ENCODE data around the gene KIRREL2.

The KIRREL2 gene

GRCh38 chr19:35895911-35896642, 39.4 kb downstream of the KIRREL2 start:
- Histone ChIP-seq H3K36me3 (ENCODE audit: control insufficient read depth in 5 of 5, insufficient read depth in 5 of 5, low read length in 5 of 5) (peaks cover 4 to 65% (median 41%) of the 10 kb centered on the region in 5 donors), H3K9me3 (ENCODE audit: control insufficient read depth in 5 of 5, low read length in 5 of 5) (no peaks in the 10 kb centered on the region), H3K27ac (ENCODE audit: low read depth, low read length) (no peak overlapping the region), H3K27me3 (ENCODE audit: control insufficient read depth in 5 of 5, insufficient read depth in 4 of 5, low read length in 5 of 5) (no peaks in the 10 kb centered on the region), H3K4me1 (ENCODE audit: control insufficient read depth in 5 of 5, insufficient read depth in 5 of 5, low read length in 5 of 5) (peaks cover 0 to 32% (median 21%) of the 10 kb centered on the region in 5 donors), H3K9ac (ENCODE audit: low read length in 5 of 5) (no peak overlapping the region), H3K4me3 (ENCODE audit: low read depth in 1 of 5, low read length in 5 of 5) (no peak overlapping the region)

DNA sequence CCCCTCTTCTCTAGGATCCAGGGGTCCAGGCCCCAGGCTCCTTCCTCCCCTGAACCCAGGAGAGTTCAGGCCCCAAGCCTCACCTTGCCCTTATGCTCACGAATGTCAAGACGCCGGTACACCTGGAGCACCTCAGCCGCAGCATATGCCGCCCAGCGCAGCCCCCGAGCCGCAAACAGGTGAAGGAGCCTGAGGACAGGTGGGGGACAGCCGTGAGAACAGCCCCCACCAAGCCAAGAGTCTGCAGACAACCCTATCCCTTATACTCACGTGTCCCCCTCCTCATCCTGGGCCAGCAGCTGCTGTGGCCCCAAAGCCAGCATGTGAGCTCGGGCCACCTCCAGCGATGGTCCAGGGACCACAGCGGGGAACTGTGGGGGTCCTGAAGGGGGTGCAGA, 39.9 kb downstream of the KIRREL2 start:
- Histone ChIP-seq H3K27ac (ENCODE audit: low read depth, low read length) (no peak overlapping the region), H3K27me3 (ENCODE audit: control insufficient read depth in 5 of 5, insufficient read depth in 4 of 5, low read length in 5 of 5) (no peaks in the 10 kb centered on the region), H3K36me3 (ENCODE audit: control insufficient read depth in 5 of 5, insufficient read depth in 5 of 5, low read length in 5 of 5) (peaks cover 3 to 60% (median 40%) of the 10 kb centered on the region in 5 donors), H3K4me1 (ENCODE audit: control insufficient read depth in 5 of 5, insufficient read depth in 5 of 5, low read length in 5 of 5) (peaks cover 0 to 38% (median 26%) of the 10 kb centered on the region in 5 donors), H3K9ac (ENCODE audit: low read length in 5 of 5) (no peak overlapping the region), H3K9me3 (ENCODE audit: control insufficient read depth in 5 of 5, low read length in 5 of 5) (no peaks in the 10 kb centered on the region), H3K4me3 (ENCODE audit: low read depth in 1 of 5, low read length in 5 of 5) (no peak overlapping the region)

DNA sequence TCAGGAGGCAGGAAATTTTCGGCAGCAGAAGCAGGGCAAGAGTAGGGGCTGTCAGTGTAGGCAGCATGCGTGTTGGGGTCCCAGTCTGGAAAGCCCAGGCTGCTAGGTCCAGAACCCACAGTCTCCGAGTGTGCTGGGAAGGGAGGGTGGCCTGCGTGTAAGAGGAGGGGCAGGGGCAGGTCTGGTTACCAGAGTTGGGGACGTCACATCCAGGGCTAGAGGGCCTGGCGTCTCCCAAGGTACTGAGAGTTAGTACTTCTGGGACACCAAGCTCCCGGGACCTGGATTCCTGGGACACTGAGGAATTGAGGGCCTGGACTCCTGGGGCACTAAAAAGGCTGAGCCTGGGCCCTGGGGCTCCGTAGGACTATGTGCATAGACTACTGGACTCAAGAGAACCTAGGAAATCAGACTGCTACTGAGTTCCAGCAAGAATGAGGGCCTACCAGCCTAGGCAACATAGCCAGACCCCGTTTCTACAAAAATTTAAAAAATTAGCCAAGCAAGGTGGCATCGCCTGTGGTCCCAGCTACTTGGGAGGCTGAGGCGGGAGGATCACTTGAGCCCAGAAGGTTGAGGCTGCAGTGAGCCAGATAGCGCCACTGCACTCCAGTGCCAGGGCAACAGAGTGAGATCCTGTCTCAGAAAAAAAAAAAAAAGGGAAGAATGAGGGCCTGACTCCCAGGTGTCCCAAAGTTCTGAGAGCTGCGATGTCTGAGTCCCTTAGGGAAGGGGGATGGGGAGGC, 41.2 kb downstream of the KIRREL2 start:
- Histone ChIP-seq H3K4me1 (ENCODE audit: control insufficient read depth in 5 of 5, insufficient read depth in 5 of 5, low read length in 5 of 5) (peaks cover 2 to 50% (median 35%) of the 10 kb centered on the region in 5 donors), H3K9me3 (ENCODE audit: control insufficient read depth in 5 of 5, low read length in 5 of 5) (no peaks in the 10 kb centered on the region), H3K36me3 (ENCODE audit: control insufficient read depth in 5 of 5, insufficient read depth in 5 of 5, low read length in 5 of 5) (peaks cover 3 to 51% (median 34%) of the 10 kb centered on the region in 5 donors)

DNA sequence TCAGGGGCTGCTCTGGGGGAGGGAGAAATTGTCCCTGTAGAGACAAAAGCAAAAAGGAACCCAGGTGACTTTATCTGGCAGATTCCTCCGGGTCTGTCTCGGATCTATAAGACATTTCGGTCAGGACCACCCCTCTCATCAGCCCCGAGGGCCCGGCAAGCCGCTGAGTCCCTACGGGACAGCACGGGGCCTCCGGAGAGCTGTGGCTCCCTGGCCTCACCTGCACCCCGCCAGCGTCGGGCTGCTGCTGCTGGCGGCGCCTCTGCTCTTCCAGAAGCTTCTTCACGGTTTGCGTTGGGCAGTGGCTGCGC, 41.7 kb downstream of the KIRREL2 start:
- no peaks in the 10 kb centered on the region for H3K27me3 ChIP-seq (ENCODE audit: control insufficient read depth in 5 of 5, insufficient read depth in 4 of 5, low read length in 5 of 5)
- H3K4me1 ChIP-seq (ENCODE audit: control insufficient read depth in 5 of 5, insufficient read depth in 5 of 5, low read length in 5 of 5) = peaks cover 2 to 56% (median 40%) of the 10 kb centered on the region in 5 donors
- H3K27ac ChIP-seq (ENCODE audit: low read depth, low read length) = peak overlapping the region; percentile 86
- peak overlapping the region; percentile 73 to 93 (median 79) for H3K9ac ChIP-seq (ENCODE audit: low read length in 5 of 5)
- H3K9me3 ChIP-seq (ENCODE audit: control insufficient read depth in 5 of 5, low read length in 5 of 5) = no peaks in the 10 kb centered on the region
- peaks cover 0 to 45% (median 30%) of the 10 kb centered on the region in 5 donors for H3K36me3 ChIP-seq (ENCODE audit: control insufficient read depth in 5 of 5, insufficient read depth in 5 of 5, low read length in 5 of 5)
- peak overlapping the region; percentile 75 to 90 (median 80) for H3K4me3 ChIP-seq (ENCODE audit: low read depth in 1 of 5, low read length in 5 of 5)

More for the DNA sequence above, 41.2 kb downstream of the KIRREL2 start:
- Histone ChIP-seq H3K27me3 (ENCODE audit: control insufficient read depth in 5 of 5, insufficient read depth in 4 of 5, low read length in 5 of 5) (no peaks in the 10 kb centered on the region), H3K27ac (ENCODE audit: low read depth, low read length) (peak overlapping the region; percentile 86), H3K9ac (ENCODE audit: low read length in 5 of 5) (peak overlapping the region; percentile 73 to 93 (median 79)), H3K4me3 (ENCODE audit: low read depth in 1 of 5, low read length in 5 of 5) (peak overlapping the region; percentile 59 to 90 (median 80))

GRCh38 chr19:35899547-35900214, 43.0 kb downstream of the KIRREL2 start:
- Histone ChIP-seq H3K9me3 (ENCODE audit: control insufficient read depth in 5 of 5, low read length in 5 of 5) (no peaks in the 10 kb centered on the region), H3K4me1 (ENCODE audit: control insufficient read depth in 5 of 5, insufficient read depth in 5 of 5, low read length in 5 of 5) (peaks cover 2 to 66% (median 44%) of the 10 kb centered on the region in 5 donors), H3K4me3 (ENCODE audit: low read depth in 1 of 5, low read length in 5 of 5) (peak overlapping the region; percentile 75 to 90 (median 80)), H3K27ac (ENCODE audit: low read depth, low read length) (peak overlapping the region; percentile 86), H3K9ac (ENCODE audit: low read length in 5 of 5) (peak overlapping the region; percentile 73 to 95 (median 93)), H3K36me3 (ENCODE audit: control insufficient read depth in 5 of 5, insufficient read depth in 5 of 5, low read length in 5 of 5) (peaks cover 0 to 34% (median 23%) of the 10 kb centered on the region in 5 donors), H3K27me3 (ENCODE audit: control insufficient read depth in 5 of 5, insufficient read depth in 4 of 5, low read length in 5 of 5) (no peaks in the 10 kb centered on the region)

DNA sequence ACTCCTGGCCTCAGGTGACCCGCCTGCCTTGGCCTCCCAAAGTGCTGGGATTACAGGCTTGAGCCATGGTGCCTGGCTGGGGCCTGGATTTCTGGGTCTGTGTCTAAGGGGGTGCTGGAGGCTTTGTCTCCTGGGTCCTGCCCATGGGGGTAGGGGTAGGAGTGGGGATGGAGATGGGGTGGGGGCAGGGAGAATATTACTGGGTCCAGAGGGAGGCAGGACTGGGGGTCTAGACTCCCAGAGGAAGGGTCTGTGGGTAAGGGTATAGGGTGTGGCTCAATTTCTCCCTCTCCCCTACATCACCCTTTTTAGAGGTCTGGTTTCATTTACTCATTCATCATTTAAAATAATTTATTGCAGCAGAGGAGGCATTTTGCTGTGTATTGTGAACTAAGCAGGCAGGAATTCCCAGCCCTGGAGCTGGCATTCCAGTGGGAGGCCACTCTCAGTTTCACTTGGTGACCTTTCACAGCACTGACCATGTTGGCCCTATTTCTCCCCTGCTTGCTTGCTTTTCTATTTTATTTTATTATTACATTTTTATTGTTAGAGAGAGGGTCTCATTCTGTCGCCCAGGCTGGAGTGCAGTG, 44.4 kb downstream of the KIRREL2 start:
- no peaks in the 10 kb centered on the region for H3K9me3 ChIP-seq (ENCODE audit: control insufficient read depth in 5 of 5, low read length in 5 of 5)
- H3K27me3 ChIP-seq (ENCODE audit: control insufficient read depth in 5 of 5, insufficient read depth in 4 of 5, low read length in 5 of 5) = no peaks in the 10 kb centered on the region
- H3K4me1 ChIP-seq (ENCODE audit: control insufficient read depth in 5 of 5, insufficient read depth in 5 of 5, low read length in 5 of 5) = peaks cover 2 to 67% (median 50%) of the 10 kb centered on the region in 5 donors
- peak overlapping the region; percentile 86 for H3K27ac ChIP-seq (ENCODE audit: low read depth, low read length)
- peak overlapping the region in 3 of 5 donors; percentile 77 to 95 (median 93) for H3K9ac ChIP-seq (ENCODE audit: low read length in 5 of 5)
- peak overlapping the region; percentile 53 to 90 (median 80) for H3K4me3 ChIP-seq (ENCODE audit: low read depth in 1 of 5, low read length in 5 of 5)
- H3K36me3 ChIP-seq (ENCODE audit: control insufficient read depth in 5 of 5, insufficient read depth in 5 of 5, low read length in 5 of 5) = peaks cover 0 to 19% (median 16%) of the 10 kb centered on the region in 5 donors

DNA sequence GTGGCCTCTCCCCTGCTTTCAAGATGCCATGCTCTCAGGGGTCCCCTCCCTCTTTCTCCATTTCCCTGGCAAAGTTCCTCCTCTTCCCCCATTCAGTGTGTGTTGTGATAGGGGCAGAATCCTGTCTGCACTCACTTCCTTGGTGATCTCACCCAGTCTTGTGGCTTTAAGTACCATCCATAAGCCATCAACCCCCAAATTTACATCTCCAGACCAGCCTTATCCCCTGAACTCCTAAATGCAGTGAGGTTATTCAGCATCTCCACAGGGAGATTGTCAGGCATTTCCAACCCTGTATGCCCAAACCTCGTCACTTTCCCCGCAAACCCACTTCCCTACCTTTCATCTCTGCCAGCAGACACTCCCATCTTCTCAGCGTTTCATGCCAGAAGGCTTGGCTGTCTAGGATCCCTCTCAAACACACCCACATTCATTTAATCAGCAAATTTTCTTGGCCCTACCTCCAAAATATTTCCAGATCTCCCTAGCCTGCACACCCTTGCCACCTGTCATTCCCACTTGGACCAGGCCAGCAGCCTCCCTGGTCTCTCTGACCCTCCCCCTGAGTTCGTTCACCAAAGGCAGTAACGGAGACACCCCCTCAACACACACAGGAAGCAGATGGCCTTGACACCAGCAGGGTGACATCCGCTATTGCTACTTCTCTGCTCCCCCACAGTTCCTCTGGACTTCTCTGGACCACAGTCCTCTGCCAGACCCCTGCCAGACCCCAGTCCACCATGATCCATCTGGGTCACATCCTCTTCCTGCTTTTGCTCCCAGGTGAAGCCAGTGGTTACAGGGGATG, 45.3 kb downstream of the KIRREL2 start, which contains the start of gene HCST:
Gene HCST (plus strand): TSS at position 676 of the 808 bp plus-strand sequence. CDS start 65 bp downstream, at position 741.
- no peaks in the 10 kb centered on the region for H3K27me3 ChIP-seq (ENCODE audit: control insufficient read depth in 5 of 5, insufficient read depth in 4 of 5, low read length in 5 of 5)
- H3K4me3 ChIP-seq (ENCODE audit: low read depth in 1 of 5, low read length in 5 of 5) = peak within 1 kb of the TSS; percentile 29 to 90 (median 53)
- H3K9ac ChIP-seq (ENCODE audit: low read length in 5 of 5) = peak within 1 kb of the TSS in 4 of 5 donors; percentile 48 to 95 (median 78)
- no peaks in the 10 kb centered on the region for H3K9me3 ChIP-seq (ENCODE audit: control insufficient read depth in 5 of 5, low read length in 5 of 5)
- peaks cover 2 to 76% (median 59%) of the 10 kb centered on the region in 5 donors for H3K4me1 ChIP-seq (ENCODE audit: control insufficient read depth in 5 of 5, insufficient read depth in 5 of 5, low read length in 5 of 5)
- H3K36me3 ChIP-seq (ENCODE audit: control insufficient read depth in 5 of 5, insufficient read depth in 5 of 5, low read length in 5 of 5) = peaks cover 0 to 12% (median 7%) of the 10 kb centered on the region in 5 donors
- peak within 1 kb of the TSS; percentile 86 for H3K27ac ChIP-seq (ENCODE audit: low read depth, low read length)

GRCh38 chr19:35902870-35903475, 46.3 kb downstream of the KIRREL2 start:
- H3K9ac ChIP-seq (ENCODE audit: low read length in 5 of 5) = peak overlapping the region in 3 of 5 donors; percentile 20 to 52 (median 45)
- H3K36me3 ChIP-seq (ENCODE audit: control insufficient read depth in 5 of 5, insufficient read depth in 5 of 5, low read length in 5 of 5) = peaks cover 0 to 5% (median 0%) of the 10 kb centered on the region in 5 donors
- no peaks in the 10 kb centered on the region for H3K27me3 ChIP-seq (ENCODE audit: control insufficient read depth in 5 of 5, insufficient read depth in 4 of 5, low read length in 5 of 5)
- peaks cover 2 to 72% (median 53%) of the 10 kb centered on the region in 5 donors for H3K4me1 ChIP-seq (ENCODE audit: control insufficient read depth in 5 of 5, insufficient read depth in 5 of 5, low read length in 5 of 5)
- peak overlapping the region; percentile 28 to 53 (median 49) for H3K4me3 ChIP-seq (ENCODE audit: low read depth in 1 of 5, low read length in 5 of 5)
- no peaks in the 10 kb centered on the region for H3K9me3 ChIP-seq (ENCODE audit: control insufficient read depth in 5 of 5, low read length in 5 of 5)
- peak overlapping the region; percentile 30 for H3K27ac ChIP-seq (ENCODE audit: low read depth, low read length)

Measured in subcutaneous abdominal adipose tissue (tissue), 5 donors.